Left ventricle myocardium inferior (tissue), 1 donor: Measurements from ENCODE around the gene RNF7. TPM values are rescaled to one million over a fixed set of nuclear protein-coding genes. Genes with fewer than 3 reads are reported as not detected.

Experiments used
- DNase-seq: peaks from one replicate; pipeline ENCODE4 v3.0.0-alpha.2; 2020
- H3K27ac ChIP-seq: fragments of 200-600 bp; replicated peaks from 2 replicates; pipeline ENCODE4 v1.8.0; 2021
- H3K27me3 ChIP-seq: fragments of 200-600 bp; 2 replicates; pipeline ENCODE4 v1.8.0; 2021; ENCODE audit warnings: low read depth
- H3K36me3 ChIP-seq: fragments of 200-600 bp; 2 replicates; pipeline ENCODE4 v1.8.0; 2021
- H3K4me1 ChIP-seq: fragments of 200-600 bp; 2 replicates; pipeline ENCODE4 v1.8.0; 2021
- H3K4me3 ChIP-seq: fragments of 200-600 bp; 2 replicates; pipeline ENCODE4 v1.8.0; 2021; ENCODE audit warnings: mild to moderate bottlenecking, moderate library complexity
- H3K9me3 ChIP-seq: fragments of 200-600 bp; replicated peaks from 2 replicates; pipeline ENCODE4 v1.8.0; 2021
- CTCF ChIP-seq: fragments of 200-600 bp; IDR thresholded peaks from 2 replicates; pipeline ENCODE4 v1.8.0; 2021; ENCODE audit warnings: antibody characterized with exemption, mild to moderate bottlenecking, borderline replicate concordance
- intact Hi-C: fragments of 100-400 bp; cut with micrococcal nuclease; formaldehyde crosslinking; loops from one replicate; pipeline ENCODE4 v1.11.0; 2022
- total RNA-seq: library from RNA; stranded (reverse); fragmentation: NEBNext Ultra II Directional; extraction: Animal tissue kit (Norgen Biotek cat#: 25700); gene quantifications from one replicate; pipeline ENCODE4 v1.2.1, GENCODE V29; 2021
- donor health status: DM: no; HTN: yes; CAD: no; lungs with severe emphysema.

Gene RNF7
- total RNA-seq, 1 donor from 2014 or later: 89.6 TPM

GRCh38 chr3:141737093-141737492 lies 1.0 kb upstream of the RNF7 start:
- H3K27me3 ChIP-seq: no peaks in the 10 kb centered on the region
- DNase-seq: no peak
- H3K4me3 ChIP-seq: no peak overlapping the region
- H3K36me3 ChIP-seq: no peaks in the 10 kb centered on the region
- no peaks in the 10 kb centered on the region for H3K9me3 ChIP-seq
- H3K27ac ChIP-seq: peak overlapping the region; percentile 96
- TF ChIP-seq CTCF: no peak
- H3K4me1 ChIP-seq: peaks cover 42% of the 10 kb centered on the region
- intact Hi-C loops: loop anchor here (10.0 kb wide), 1 partner anchor 138 kb away; the partner anchor contains the start of gene ATP1B3

GRCh38 chr3:141737678-141738021 lies 448 bp upstream of the RNF7 start:
- no peaks in the 10 kb centered on the region for H3K36me3 ChIP-seq
- H3K27me3 ChIP-seq: no peaks in the 10 kb centered on the region
- no peak for TF ChIP-seq CTCF
- peaks cover 45% of the 10 kb centered on the region for H3K4me1 ChIP-seq
- peak overlapping the region; percentile 96 for H3K27ac ChIP-seq
- no peak for DNase-seq
- intact Hi-C loops: loop anchor here (10.0 kb wide), 1 partner anchor 137 kb away; the partner anchor contains the start of gene ATP1B3
- H3K4me3 ChIP-seq: peak overlapping the region; percentile 93
- no peaks in the 10 kb centered on the region for H3K9me3 ChIP-seq

- intact Hi-C loops: loop anchor here (10.0 kb wide), 1 partner anchor 136 kb away; the partner anchor contains the start of gene ATP1B3
- peaks cover 58% of the 10 kb centered on the region for H3K4me1 ChIP-seq
- peak overlapping the region; percentile 93 for H3K4me3 ChIP-seq
- H3K9me3 ChIP-seq: no peaks in the 10 kb centered on the region
- no peaks in the 10 kb centered on the region for H3K36me3 ChIP-seq
- no peak for TF ChIP-seq CTCF
- H3K27ac ChIP-seq: peak overlapping the region; percentile 96
- DNase-seq: no peak
- H3K27me3 ChIP-seq: no peaks in the 10 kb centered on the region
Measured at GRCh38 chr3:141738891-141739363, 829 bp downstream of the RNF7 start.

- intact Hi-C loops: loop anchor here (10.0 kb wide), 1 partner anchor 135 kb away; the partner anchor contains the start of gene ATP1B3
- TF ChIP-seq CTCF: no peak
- H3K4me1 ChIP-seq: peaks cover 66% of the 10 kb centered on the region
Measured at GRCh38 chr3:141739731-141740130, 1.6 kb downstream of the RNF7 start.

GRCh38 chr3:141740349-141740748 lies 2.3 kb downstream of the RNF7 start:
- no peaks in the 10 kb centered on the region for H3K9me3 ChIP-seq
- peak overlapping the region; percentile 21 for H3K4me3 ChIP-seq
- peaks cover 67% of the 10 kb centered on the region for H3K4me1 ChIP-seq
- intact Hi-C loops: no loop called here
- H3K27ac ChIP-seq: peak overlapping the region; percentile 96
- H3K27me3 ChIP-seq: no peaks in the 10 kb centered on the region
- TF ChIP-seq CTCF: no peak
- H3K36me3 ChIP-seq: peaks cover 11% of the 10 kb centered on the region
- no peak for DNase-seq

More at GRCh38 chr3:141739731-141740130, 1.6 kb downstream of the RNF7 start:
- Histone ChIP-seq H3K9me3 (no peaks in the 10 kb centered on the region), H3K36me3 (peaks cover 4% of the 10 kb centered on the region), H3K27me3 (no peaks in the 10 kb centered on the region), H3K4me3 (peak overlapping the region; percentile 93), H3K27ac (peak overlapping the region; percentile 96)
- no peak for DNase-seq
